DOHH2 (cell line): ENCODE results near the gene ASTN1.

ENCODE experiments used
- H3F3A ChIP-seq: fragments of 200-600 bp; sonication (generic), shearing (Covaris generic); 2 replicates; pipeline ENCODE4 v1.6.0; 2016; ENCODE audit warnings: antibody characterized with exemption, mild to moderate bottlenecking; ENCODE audit not compliant: control insufficient read depth, insufficient read depth
- H3K27ac ChIP-seq: fragments of 200-600 bp; sonication (generic); 2 replicates; pipeline ENCODE4 v1.5.1; 2014; ENCODE audit warnings: low read depth, mild to moderate bottlenecking, low read length, moderate library complexity
- H3K27me3 ChIP-seq: fragments of 200-600 bp; sonication (generic); 2 replicates; pipeline ENCODE4 v1.6.1; 2014; ENCODE audit warnings: mild to moderate bottlenecking, low read length, mixed read lengths; ENCODE audit not compliant: control insufficient read depth
- H3K36me3 ChIP-seq: fragments of 200-600 bp; sonication (generic); 2 replicates; pipeline ENCODE4 v1.6.1; 2014; ENCODE audit warnings: mild to moderate bottlenecking, low read length, moderate library complexity, mixed read lengths; ENCODE audit not compliant: control insufficient read depth
- H3K4me1 ChIP-seq: fragments of 200-600 bp; sonication (generic); 2 replicates; pipeline ENCODE4 v1.6.1; 2014; ENCODE audit warnings: mild to moderate bottlenecking, low read length, mixed read lengths; ENCODE audit not compliant: control insufficient read depth
- H3K4me2 ChIP-seq: fragments of 200-600 bp; sonication (generic); 2 replicates; pipeline ENCODE4 v1.6.0; 2014; ENCODE audit warnings: mild to moderate bottlenecking, low read length, moderate library complexity
- H3K4me3 ChIP-seq: fragments of 200-600 bp; sonication (generic); 2 replicates; pipeline ENCODE4 v1.5.1; 2014; ENCODE audit warnings: mild to moderate bottlenecking, low read length, mixed read lengths
- H3K79me2 ChIP-seq: fragments of 200-600 bp; sonication (generic); 2 replicates; pipeline ENCODE4 v1.6.1; 2014; ENCODE audit warnings: mild to moderate bottlenecking, low read length, mixed read lengths; ENCODE audit not compliant: control insufficient read depth
- H3K9me2 ChIP-seq: fragments of 200-600 bp; sonication (generic); replicated peaks from 2 replicates; pipeline ENCODE4 v1.6.1; 2014; ENCODE audit warnings: mild to moderate bottlenecking, low read length, mixed read lengths; ENCODE audit not compliant: control insufficient read depth
- H3K9me3 ChIP-seq: fragments of 200-600 bp; sonication (generic); 2 replicates; pipeline ENCODE4 v1.6.1; 2014; ENCODE audit warnings: antibody characterized with exemption, low read length, mixed read lengths; ENCODE audit not compliant: control insufficient read depth, insufficient read depth
- H4K20me1 ChIP-seq: fragments of 200-600 bp; sonication (generic); 2 replicates; pipeline ENCODE4 v1.6.0; 2014; ENCODE audit warnings: low read depth, mild to moderate bottlenecking, antibody characterized with exemption, low read length, moderate library complexity; ENCODE audit not compliant: control insufficient read depth, insufficient read depth
- EZH2phosphoT487 ChIP-seq: fragments of 200-600 bp; sonication (generic); IDR thresholded peaks from 2 replicates; pipeline ENCODE4 v1.6.1; 2017; ENCODE audit warnings: borderline replicate concordance, mild to moderate bottlenecking, antibody characterized with exemption, low read length, moderate library complexity, mixed read lengths
- TF ChIP-seq, protein P1 (sequence below): fragments of 200-600 bp; sonication (generic); IDR thresholded peaks from one replicate; pipeline ENCODE4 v1.5.1; 2014; ENCODE audit warnings: antibody characterized with exemption, mild to moderate bottlenecking, low read depth, low read length; ENCODE audit not compliant: poor library complexity, severe bottlenecking

The ASTN1 gene

GRCh38 chr1:176987016-176987415, 177.5 kb downstream of the ASTN1 start:
- Histone ChIP-seq H3K9me2 (no peaks in the 10 kb centered on the region), H3K4me1 (no peaks in the 10 kb centered on the region), H3K27me3 (no peaks in the 10 kb centered on the region), H4K20me1 (no peaks in the 10 kb centered on the region), H3K36me3 (no peaks in the 10 kb centered on the region), H3K4me2 (no peak overlapping the region), H3K9me3 (no peaks in the 10 kb centered on the region), H3K27ac (no peak overlapping the region), H3K79me2 (no peaks in the 10 kb centered on the region), H3F3A (no peaks in the 10 kb centered on the region), H3K4me3 (no peak overlapping the region)
- TF ChIP-seq, protein P1, sequence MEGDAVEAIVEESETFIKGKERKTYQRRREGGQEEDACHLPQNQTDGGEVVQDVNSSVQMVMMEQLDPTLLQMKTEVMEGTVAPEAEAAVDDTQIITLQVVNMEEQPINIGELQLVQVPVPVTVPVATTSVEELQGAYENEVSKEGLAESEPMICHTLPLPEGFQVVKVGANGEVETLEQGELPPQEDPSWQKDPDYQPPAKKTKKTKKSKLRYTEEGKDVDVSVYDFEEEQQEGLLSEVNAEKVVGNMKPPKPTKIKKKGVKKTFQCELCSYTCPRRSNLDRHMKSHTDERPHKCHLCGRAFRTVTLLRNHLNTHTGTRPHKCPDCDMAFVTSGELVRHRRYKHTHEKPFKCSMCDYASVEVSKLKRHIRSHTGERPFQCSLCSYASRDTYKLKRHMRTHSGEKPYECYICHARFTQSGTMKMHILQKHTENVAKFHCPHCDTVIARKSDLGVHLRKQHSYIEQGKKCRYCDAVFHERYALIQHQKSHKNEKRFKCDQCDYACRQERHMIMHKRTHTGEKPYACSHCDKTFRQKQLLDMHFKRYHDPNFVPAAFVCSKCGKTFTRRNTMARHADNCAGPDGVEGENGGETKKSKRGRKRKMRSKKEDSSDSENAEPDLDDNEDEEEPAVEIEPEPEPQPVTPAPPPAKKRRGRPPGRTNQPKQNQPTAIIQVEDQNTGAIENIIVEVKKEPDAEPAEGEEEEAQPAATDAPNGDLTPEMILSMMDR = no peak
- no peak for TF ChIP-seq EZH2phosphoT487

DNA sequence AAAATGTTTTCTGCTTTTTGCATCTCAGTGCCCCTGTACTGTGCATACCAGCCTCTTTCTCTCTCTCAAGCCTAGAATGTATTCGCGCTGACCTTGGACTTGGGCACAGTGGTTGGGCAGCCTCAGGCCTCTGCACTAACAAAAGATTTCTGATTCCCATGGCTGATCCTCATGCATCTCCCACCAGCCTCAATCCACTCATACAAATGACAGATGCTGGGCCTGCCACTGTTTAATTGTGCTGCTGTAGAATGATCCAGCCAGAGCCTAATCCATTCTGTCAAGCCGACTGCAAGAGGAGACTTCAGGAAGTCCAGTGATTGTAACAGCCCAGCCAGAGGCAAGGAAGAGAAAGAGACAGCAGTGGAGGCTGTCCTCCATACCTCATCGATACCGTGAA, 180.8 kb downstream of the ASTN1 start:
- Histone ChIP-seq H3K4me1 (no peaks in the 10 kb centered on the region), H4K20me1 (no peaks in the 10 kb centered on the region), H3K79me2 (no peaks in the 10 kb centered on the region), H3K27ac (no peak overlapping the region), H3F3A (no peaks in the 10 kb centered on the region), H3K27me3 (no peaks in the 10 kb centered on the region), H3K36me3 (no peaks in the 10 kb centered on the region), H3K9me3 (no peaks in the 10 kb centered on the region), H3K4me2 (no peak overlapping the region), H3K9me2 (no peaks in the 10 kb centered on the region), H3K4me3 (no peak overlapping the region)
- TF ChIP-seq, protein P1 = no peak
- TF ChIP-seq EZH2phosphoT487 = no peak

DNA sequence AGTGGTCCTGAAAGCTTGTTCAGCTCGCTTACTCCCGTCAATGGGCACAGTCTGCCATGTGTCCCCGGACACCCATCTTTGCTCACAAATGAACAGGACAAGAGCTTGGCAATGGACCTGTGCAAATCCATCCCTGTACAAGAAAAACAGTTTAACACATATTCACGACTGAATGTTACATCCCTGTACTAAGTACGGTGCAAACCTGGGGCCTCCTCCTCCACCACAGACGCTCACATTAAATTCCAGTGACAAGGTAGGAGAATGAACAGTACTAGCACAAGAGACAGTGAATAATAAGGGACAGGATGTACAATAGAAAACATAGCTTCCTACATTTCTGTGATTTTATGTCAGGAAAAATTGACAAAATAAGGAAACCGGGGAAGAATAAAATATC, 187.7 kb downstream of the ASTN1 start:
- no peaks in the 10 kb centered on the region for H3K36me3 ChIP-seq
- no peaks in the 10 kb centered on the region for H4K20me1 ChIP-seq
- no peak overlapping the region for H3K4me3 ChIP-seq
- H3K9me2 ChIP-seq = no peaks in the 10 kb centered on the region
- TF ChIP-seq EZH2phosphoT487 = no peak
- TF ChIP-seq, protein P1 = no peak
- no peaks in the 10 kb centered on the region for H3K4me1 ChIP-seq
- no peaks in the 10 kb centered on the region for H3K27me3 ChIP-seq
- no peak overlapping the region for H3K4me2 ChIP-seq
- no peaks in the 10 kb centered on the region for H3F3A ChIP-seq
- no peaks in the 10 kb centered on the region for H3K9me3 ChIP-seq
- no peaks in the 10 kb centered on the region for H3K79me2 ChIP-seq
- no peak overlapping the region for H3K27ac ChIP-seq

GRCh38 chr1:176976225-176976624, 188.3 kb downstream of the ASTN1 start:
- Histone ChIP-seq H3K4me2 (no peak overlapping the region), H3K4me1 (no peaks in the 10 kb centered on the region), H3K36me3 (no peaks in the 10 kb centered on the region), H4K20me1 (no peaks in the 10 kb centered on the region), H3K27ac (no peak overlapping the region), H3K9me3 (no peaks in the 10 kb centered on the region), H3K79me2 (no peaks in the 10 kb centered on the region), H3K4me3 (no peak overlapping the region), H3K9me2 (no peaks in the 10 kb centered on the region), H3K27me3 (no peaks in the 10 kb centered on the region), H3F3A (no peaks in the 10 kb centered on the region)
- TF ChIP-seq, protein P1 = no peak
- TF ChIP-seq EZH2phosphoT487 = no peak
